ENCODE measurements around the gene ENO2. TPM values are rescaled to one million over a fixed set of nuclear protein-coding genes. Genes with fewer than 3 reads are reported as not detected.

ENO2 gene
- total RNA-seq, 1 donor from 2014 or later = 7.4 TPM

DNA sequence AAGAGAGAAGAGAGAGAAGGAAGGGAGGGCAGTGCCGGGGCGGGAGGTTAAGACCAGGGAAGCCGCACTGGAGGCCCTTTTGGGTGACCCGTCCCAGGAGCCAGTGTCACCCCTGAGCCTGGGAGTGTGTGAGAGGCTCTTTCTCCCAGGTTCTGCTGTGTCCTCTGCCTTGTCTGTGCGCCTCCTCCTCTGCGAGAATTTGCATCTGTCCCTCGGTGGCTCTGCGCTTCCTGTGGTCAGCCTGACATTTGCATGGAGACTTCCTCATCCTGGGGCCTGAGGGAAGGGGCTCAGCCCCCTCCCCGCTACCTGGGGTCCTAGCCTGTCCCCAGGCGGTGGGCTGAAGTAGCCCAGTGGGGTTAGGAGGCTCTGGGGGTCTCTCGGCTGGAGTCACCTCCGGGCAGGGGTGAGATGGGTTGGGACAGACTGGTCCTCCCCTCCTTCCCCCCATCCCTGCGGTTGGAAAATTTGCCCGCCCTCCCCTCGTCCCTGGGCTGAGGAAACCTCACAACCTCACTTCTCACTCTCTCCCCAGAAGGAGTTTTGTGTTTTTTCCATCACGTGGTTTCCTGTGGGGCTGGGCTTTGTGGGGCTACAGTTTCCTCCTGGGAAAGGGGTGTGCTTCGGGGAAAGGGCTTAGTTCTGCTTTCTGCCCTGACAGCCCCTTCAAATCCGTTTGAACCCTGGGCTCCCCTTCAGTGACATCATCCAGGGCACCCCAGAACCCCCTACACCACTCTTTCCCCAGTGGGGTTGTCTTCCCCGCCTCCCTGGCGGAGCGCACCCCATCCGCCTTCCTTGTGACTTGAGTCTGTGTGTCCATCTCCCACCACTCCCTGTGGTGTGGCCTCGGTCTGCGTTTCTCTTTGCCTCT, 39.3 kb downstream of the ENO2 start:
- intact Hi-C loops (cut with DNase I) = no loop called here
- DNase-seq (peak; percentile 74), ATAC-seq (ENCODE audit: poor library complexity) (peak; percentile 58)

DNA sequence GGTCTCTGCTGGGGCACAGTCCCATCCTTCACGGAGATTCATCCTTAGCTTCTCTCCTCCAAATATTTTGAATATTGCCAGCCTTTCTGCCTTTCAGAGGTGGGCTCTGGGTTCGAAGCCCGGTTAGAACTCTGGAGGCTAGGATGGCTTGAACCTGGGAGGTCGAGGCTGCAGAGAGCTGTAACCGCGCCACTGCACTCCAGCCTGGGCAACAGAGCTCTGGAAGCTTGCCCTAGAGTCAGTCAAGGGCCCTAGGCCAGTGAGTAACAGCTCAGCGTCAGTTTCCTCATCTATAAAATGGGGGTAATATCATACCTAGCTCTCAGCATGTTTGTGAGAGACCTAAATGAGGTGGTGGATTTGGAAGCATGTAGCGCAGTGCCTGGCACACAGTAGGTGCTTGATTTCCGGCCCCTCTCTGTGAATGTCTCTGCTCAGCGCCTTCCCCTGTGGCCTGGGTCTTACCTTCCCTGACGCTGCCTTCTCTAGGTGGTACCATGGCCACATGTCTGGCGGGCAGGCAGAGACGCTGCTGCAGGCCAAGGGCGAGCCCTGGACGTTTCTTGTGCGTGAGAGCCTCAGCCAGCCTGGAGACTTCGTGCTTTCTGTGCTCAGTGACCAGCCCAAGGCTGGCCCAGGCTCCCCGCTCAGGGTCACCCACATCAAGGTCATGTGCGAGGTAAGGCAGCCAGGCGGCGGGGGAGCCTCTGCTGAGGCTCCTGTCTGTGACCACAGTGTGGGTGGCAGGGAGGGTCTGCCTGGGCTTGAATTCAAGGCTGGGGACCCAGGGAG, 40.1 kb downstream of the ENO2 start:
- no peak for ATAC-seq (ENCODE audit: poor library complexity)
- peak; percentile 31 for DNase-seq
- intact Hi-C loops (cut with DNase I) = no loop called here

DNA sequence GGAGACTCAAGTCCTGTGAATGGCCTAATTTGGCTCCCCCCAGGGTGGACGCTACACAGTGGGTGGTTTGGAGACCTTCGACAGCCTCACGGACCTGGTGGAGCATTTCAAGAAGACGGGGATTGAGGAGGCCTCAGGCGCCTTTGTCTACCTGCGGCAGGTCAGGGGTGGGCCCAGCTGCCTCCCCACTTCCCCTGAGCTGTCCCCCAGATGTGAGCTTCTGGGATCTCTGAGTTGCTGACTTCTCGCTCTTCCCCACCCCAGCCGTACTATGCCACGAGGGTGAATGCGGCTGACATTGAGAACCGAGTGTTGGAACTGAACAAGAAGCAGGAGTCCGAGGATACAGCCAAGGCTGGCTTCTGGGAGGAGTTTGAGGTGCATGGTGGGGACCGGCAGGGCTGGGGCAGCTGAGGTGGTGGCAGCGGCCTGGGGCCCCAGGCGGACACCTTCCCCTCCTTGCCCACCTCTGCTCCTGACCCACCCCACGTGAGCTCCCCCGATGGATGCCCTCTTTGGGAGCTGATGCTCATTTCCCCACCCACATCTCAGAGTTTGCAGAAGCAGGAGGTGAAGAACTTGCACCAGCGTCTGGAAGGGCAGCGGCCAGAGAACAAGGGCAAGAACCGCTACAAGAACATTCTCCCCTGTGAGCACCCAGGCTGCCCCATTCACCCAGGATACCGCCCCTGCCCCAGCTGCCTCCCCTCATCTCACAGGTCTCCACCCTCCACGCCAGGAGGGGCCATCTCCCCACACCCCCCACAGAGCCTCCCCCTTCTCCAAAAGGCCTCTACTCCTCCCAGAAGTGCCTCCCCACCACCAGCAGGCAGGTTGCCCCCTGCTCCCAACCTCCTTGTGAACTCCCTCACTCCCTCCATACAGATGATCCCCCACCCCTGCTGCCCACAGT, 41.0 kb downstream of the ENO2 start:
- intact Hi-C loops (cut with DNase I) = no loop called here
- no peak for DNase-seq
- no peak for ATAC-seq (ENCODE audit: poor library complexity)

DNA sequence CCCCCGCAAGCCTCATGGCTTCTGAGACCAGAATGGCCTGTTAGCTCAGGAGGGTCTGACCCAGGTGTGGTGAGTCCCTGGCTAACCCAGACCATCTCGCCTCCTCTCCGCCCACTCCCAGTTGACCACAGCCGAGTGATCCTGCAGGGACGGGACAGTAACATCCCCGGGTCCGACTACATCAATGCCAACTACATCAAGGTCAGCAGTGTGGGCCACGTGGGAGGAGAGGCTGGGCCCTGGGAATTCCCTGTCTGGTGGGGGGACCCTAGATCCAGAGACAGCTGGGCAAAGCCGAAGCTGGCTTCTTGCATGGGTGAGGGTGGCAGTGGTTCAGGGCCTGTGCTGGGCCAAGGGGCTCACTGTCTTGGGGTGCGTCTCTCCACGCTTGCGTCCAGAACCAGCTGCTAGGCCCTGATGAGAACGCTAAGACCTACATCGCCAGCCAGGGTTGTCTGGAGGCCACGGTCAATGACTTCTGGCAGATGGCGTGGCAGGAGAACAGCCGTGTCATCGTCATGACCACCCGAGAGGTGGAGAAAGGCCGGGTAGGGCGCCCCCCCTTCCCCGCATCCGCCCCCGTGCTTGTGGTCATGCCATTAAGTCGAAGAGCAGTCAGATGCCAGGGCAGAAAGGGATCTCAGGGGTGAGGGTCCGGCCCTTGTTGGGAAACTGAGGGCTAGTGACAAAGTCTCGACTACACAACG, 41.8 kb downstream of the ENO2 start:
- intact Hi-C loops (cut with DNase I) = no loop called here
- peak; percentile 43 for DNase-seq
- ATAC-seq (ENCODE audit: poor library complexity) = no peak

DNA sequence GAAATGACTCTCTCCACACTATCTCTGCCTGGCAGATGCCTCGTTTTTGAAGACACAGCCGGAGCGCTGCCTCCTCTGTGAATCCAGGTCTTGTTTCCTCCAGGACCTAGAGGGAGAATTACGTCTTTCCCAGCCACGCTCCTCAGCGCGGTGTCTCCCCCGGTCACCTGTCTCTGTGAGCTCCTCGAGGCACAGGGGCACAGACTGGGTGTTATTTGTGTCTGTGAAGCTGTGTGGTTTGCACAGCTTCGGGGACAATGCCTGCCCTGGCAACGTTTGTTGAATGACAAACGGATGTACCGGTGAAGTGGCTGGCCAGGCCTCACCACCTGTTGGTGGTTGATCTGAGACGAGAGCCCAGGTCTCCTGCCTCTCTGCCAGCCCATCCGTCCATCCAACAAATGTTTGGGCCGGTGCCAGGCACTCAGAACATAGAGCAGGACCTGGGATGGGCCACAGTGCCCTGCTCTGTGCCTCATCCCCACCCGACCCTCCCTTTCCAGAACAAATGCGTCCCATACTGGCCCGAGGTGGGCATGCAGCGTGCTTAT, 42.8 kb downstream of the ENO2 start:
- DNase-seq (peak; percentile 39), ATAC-seq (ENCODE audit: poor library complexity) (no peak)
- intact Hi-C loops (cut with DNase I) = no loop called here

DNA sequence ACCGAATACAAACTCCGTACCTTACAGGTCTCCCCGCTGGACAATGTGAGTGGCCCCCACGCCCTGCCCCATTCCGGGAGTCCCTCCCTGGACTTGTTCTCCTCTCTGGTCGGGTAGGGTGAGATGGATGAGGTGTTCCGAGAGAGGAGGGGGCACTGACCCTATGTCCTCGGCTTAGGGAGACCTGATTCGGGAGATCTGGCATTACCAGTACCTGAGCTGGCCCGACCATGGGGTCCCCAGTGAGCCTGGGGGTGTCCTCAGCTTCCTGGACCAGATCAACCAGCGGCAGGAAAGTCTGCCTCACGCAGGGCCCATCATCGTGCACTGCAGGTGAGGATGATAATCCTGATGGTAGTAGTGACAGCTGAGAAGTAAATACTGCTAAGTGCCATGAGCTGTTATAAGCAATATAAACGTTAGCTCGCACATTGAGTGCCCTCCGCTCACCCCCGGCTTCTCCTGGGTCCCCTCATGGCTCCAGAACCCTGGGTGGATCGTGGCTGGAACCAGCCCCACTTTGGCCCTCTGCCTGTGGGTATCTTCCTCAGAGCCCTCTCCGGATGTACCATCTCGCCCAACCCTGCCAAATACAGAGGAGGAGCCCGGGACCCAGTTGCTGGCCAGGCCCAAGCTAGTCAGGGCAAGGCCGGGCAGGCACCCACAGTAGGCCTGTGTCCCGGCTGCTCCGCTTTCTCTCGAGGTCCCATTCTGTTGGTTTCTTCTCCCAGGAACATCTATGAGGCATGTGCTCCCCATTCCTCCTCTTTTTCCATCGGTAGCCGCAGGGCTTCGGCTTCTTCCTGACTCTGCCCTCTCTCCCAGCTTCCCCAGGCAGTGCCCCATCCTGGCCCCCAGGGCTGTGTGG, 43.6 kb downstream of the ENO2 start:
- DNase-seq (peak; percentile 38), ATAC-seq (ENCODE audit: poor library complexity) (no peak)
- intact Hi-C loops (cut with DNase I) = no loop called here

DNA sequence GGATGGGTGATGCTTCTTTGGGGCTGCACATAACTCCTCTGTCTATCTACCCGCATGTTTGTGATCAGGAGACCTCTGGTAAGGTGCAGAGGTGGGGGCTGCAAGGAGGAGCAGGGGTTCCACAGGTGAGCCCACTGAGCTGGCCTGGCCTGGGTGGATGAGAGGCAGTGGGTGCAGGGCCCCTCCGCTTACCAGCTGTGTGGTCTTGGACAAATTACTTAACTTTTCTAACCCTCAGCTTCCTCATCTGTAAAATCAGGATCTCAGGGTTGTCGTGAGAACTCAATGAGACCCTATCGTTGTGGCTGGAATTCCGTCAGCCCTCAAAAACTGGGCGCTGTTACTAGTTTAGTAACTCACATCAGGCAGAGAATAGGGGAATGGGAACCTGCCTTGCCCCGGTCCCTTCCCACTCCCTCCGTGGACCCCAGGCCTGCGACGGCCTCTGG, 44.3 kb downstream of the ENO2 start:
- intact Hi-C loops (cut with DNase I) = no loop called here
- ATAC-seq (ENCODE audit: poor library complexity) (no peak), DNase-seq (no peak)

DNA sequence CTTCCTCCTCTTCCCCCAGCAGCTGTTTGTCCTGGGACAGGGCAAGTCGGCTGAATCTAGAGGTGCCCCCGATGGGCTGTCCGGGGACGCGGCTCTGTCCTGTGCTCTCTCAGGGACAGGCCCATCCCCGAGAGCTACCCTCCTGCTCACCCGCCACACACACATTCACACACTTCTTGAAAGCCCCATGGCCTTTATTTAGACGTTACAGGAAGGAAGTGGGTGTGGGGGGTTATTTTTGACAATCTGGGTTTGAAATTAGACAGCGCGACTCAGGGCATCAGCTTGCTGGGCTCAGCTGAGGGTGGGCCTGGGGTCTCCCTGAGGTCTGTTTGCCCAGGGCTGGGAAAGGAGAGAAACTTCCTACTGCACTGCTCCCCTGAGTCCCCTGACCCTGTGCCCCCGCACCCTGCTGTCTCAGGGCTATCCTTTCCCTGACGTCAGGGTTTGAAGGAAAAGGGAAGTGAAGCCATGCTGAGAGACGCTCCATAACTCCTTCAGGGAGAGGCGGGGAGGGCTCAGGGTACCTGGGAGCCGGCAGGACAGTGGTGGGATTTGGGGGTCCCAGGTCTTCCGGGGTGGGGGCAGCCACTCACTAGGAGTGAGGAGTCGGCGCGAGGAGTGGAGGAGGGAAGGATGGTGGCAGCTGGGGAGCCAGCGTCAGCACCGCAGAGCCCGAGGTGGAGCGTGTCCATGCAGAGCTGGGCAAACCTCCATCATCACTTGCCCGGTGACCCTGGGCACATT, 44.9 kb downstream of the ENO2 start:
- ATAC-seq (ENCODE audit: poor library complexity) (peak; percentile 15), DNase-seq (no peak)
- intact Hi-C loops (cut with DNase I) = no loop called here

DNA sequence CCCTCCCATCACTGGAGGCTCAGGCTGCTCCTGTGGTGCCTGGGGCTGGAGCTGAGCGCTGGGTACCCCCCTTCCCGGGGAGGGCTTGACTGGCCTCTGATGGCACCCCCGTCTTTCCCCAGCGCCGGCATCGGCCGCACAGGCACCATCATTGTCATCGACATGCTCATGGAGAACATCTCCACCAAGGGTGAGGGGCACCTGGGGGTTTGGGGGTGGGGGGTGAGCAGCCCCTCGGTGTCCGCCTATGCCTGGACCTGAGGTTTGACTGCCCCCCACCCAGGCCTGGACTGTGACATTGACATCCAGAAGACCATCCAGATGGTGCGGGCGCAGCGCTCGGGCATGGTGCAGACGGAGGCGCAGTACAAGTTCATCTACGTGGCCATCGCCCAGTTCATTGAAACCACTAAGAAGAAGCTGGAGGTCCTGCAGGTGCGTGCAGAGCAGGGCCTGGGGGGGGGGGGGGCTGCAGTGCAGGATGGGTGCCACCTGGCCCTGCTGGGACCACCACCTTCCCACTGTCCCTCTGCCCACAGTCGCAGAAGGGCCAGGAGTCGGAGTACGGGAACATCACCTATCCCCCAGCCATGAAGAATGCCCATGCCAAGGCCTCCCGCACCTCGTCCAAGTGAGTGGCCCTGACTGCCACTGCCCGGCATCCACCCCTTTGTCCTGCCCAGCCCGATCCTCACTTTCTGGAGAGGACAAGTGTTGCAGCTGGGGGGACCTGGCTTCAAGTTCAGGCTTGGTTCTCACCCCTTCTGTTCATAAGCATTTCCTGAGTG, 45.6 kb downstream of the ENO2 start:
- DNase-seq = no peak
- ATAC-seq (ENCODE audit: poor library complexity) = no peak
- intact Hi-C loops (cut with DNase I) = no loop called here

DNA sequence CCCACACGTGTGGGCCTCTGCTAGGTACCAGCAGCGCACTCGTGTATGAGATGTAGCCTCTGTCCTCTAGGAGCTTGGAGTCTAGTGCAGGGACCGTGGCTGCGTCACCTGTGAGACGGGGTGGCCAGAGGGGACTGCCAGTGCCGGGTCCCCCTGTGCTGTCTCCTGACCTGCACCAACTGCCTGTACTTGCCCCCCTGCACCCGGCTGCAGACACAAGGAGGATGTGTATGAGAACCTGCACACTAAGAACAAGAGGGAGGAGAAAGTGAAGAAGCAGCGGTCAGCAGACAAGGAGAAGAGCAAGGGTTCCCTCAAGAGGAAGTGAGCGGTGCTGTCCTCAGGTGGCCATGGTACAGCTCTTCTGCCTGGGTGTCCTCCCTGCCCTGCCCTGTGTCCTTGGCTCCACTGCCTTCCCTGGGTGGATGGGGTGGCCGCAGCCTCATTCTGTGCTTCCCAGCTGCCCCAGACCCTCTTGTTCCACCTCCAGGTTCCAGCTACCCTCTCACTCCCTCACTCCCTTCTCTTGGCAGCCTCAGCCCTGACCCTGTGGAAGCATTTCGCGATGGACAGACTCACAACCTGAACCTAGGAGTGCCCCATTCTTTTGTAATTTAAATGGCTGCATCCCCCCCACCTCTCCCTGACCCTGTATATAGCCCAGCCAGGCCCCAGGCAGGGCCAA, 46.4 kb downstream of the ENO2 start:
- DNase-seq (no peak), ATAC-seq (ENCODE audit: poor library complexity) (no peak)
- intact Hi-C loops (cut with DNase I) = no loop called here

DNA sequence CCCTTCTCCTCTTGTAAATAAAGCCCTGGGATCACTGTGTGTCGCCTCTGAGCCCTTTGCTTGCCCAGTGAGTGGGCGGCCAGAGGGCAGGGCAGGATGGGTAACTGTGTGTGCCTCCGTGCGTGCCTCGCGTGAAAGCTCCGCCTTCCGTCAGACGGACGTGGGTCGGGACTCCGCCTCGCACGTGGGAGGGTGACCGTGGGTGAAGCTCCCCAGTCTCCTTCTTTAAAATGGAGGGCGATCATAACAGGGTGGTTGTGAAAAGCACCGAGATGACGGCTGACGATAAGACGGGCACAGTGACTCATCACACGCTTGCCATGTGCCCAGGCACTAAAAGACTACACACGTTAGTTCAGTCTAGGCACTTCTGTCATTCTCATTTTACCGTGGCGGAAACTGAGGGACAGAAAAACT, 46.9 kb downstream of the ENO2 start:
- DNase-seq = peak; percentile 74
- intact Hi-C loops (cut with DNase I) = no loop called here
- ATAC-seq (ENCODE audit: poor library complexity) = peak; percentile 7

DNA sequence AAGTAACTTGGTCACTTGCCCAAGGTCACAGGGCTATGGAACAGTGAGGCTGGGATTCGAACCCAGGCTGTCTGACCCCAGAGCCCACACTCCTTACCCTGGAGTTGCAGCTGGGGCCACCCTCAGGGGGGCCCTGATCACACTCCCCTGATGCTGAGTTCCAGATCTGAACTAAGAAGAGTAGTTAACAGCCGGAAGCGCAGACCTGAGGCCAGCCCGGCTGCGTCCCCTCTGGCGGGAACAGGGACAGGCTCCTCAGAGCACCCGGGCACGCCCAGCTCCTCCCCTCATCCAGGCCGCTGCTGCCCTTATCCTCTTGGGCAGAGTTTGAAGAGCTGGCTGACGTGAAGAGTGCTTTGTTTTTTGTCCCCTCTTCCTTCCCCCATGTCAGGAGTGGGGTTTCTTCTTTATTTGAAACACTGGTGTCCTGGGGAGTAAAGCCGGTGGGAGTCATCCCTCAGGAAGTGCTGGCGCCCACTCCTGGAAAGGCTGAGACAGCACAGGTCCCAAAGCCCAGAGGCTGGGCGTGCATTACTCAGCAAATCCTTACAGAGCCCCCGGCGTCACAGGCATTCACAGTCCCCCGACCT, 47.4 kb downstream of the ENO2 start:
- ATAC-seq (ENCODE audit: poor library complexity) = peak; percentile 44
- intact Hi-C loops (cut with DNase I) = no loop called here
- DNase-seq = peak; percentile 70

DNA sequence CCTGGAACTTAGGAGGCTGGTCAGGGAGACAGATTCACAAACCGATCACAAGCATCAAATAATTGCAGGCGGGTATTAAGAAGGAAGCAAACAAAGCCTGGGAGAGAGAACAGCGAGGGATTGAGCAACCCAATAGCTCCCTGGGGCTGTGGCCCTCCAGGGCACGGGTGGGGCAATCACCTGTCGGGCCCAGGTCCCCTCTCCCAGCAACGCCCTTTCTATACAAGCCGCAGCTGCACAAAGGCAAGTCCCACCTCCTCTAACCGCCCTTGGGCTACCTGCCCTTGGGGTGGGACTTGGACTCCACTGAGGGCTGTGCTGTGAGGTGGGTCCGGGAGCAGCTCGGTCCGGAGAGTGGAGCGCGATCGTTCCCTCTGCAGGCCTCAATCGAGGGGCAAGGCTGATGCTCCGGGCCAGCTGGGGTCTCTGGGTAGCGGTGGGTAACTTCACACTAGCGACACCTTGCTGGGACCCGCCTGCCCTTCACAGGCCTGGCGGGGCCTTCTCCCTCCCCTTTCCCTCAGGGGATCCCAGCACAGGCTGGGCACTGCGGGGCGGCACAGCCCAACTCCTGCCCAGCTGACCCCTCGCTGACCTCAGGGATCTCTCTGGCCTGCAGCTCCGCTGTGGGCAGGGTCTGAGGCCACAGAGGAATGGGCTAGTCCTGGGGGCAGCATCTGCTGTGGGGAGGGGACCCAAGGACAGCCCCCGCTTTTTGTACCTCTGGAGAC, 48.1 kb downstream of the ENO2 start:
- DNase-seq (no peak), ATAC-seq (ENCODE audit: poor library complexity) (peak; percentile 3)
- intact Hi-C loops (cut with DNase I) = no loop called here

DNA sequence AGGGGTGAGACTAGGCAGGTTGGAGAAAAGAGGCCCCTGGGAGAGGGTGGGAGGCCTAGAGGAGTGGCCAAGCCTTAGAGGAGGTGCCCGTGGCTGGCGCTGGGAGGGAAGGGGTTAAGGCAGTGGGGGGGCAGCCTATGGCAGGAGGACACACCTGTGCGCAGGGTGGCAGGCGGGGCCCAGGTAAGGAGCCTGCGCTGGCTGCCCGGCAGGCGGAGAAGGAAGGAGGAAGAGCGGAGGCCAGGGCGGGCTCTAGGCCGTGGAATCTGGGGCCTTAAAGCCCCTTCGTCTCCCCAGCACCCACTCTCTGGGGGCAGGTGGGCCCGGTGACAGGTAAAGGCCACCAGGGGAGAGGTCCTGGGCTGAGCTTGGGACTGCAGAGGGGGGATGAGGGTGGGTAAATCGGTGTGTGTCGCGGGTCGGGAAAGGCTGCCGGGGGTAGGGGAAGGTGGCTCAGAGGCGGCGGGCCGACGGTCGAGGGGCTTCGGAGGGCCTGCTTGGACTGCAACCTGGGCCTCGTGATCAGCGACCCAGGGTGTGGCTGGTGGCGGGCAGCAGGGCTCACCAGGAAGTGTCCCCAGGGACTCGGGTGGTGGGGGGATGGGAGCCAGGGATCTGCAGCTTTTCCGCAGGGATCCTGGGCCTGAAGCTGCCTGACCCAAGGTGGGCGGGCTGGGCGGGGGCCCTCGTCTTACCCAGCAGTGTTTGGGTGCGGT, 48.8 kb downstream of the ENO2 start:
- intact Hi-C loops (cut with DNase I) = no loop called here
- no peak for ATAC-seq (ENCODE audit: poor library complexity)
- no peak for DNase-seq
